HK-2 (cell line): ENCODE results near the gene GTF2H1.
"Not testable (repeated sequence)": the region's sequence is repeated elsewhere in the genome, so short reads cannot be mapped to it uniquely, and the experiment has no call there.

ENCODE experiments used
- DNase-seq: peaks from one replicate; pipeline ENCODE4 v3.0.0-alpha.2; 2018; ENCODE audit not compliant: unreplicated experiment

Gene GTF2H1

DNA sequence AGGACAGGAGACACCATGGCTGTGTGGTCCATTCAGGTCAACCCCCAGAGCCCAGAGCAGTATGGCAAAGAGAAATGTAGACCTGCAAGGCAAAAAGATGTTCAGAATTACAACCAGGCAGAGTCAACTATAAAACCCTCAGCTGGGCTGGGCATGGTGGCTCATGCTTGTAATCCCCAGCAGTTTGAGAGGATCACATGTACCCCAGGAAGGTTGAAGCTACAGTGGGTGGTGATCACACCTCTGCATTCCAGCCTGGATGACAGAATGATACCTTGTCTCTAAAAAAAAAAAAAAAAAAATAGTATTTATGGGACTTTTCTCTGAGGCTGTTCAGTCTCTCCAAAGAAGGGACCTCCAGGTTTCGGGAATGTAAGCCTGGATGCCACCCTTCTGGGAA, 53.6 kb downstream of the GTF2H1 start:
- no peak for DNase-seq

- no peak for DNase-seq
Observed at GRCh38 chr11:18379201-18379600, 56.8 kb downstream of the GTF2H1 start.

- DNase-seq, result peak; percentile 80
Observed at GRCh38 chr11:18383388-18384156, 61.2 kb downstream of the GTF2H1 start.

- DNase-seq, result peak; percentile 56
Observed at GRCh38 chr11:18384157-18384641, 61.8 kb downstream of the GTF2H1 start.

DNA sequence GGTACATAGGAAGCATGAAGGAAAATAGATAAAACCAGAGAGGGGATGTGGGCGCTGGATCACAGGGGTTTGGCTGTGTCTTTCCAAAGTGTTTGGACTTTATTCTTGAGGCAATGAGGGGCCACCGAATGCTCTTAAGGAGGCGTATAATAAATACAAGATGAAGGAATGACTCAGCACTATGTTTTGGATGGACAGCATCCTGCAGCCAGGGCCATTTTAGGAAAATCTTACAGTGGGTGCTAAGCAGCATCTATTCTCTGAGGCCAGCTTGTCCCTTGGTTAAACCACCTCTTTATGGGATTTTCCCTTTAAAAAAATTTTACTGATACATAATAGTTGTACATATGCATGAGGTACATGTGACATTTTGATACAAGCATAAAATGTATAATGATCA, 67.7 kb downstream of the GTF2H1 start:
- DNase-seq, result no peak

- DNase-seq, result no peak
Observed at GRCh38 chr11:18392434-18393321, 70.3 kb downstream of the GTF2H1 start.

GRCh38 chr11:18393581-18394274, 71.4 kb downstream of the GTF2H1 start:
- no peak for DNase-seq

GRCh38 chr11:18394275-18394927, 72.0 kb downstream of the GTF2H1 start, which contains the start of gene LDHA:
TSS of gene LDHA (plus strand) at chr11:18394563. CDS start at chr11:18396843, 2,280 bp downstream.
- peak; percentile 97 for DNase-seq

- no peak for DNase-seq
Observed at GRCh38 chr11:18394928-18395734, 72.8 kb downstream of the GTF2H1 start.

DNA sequence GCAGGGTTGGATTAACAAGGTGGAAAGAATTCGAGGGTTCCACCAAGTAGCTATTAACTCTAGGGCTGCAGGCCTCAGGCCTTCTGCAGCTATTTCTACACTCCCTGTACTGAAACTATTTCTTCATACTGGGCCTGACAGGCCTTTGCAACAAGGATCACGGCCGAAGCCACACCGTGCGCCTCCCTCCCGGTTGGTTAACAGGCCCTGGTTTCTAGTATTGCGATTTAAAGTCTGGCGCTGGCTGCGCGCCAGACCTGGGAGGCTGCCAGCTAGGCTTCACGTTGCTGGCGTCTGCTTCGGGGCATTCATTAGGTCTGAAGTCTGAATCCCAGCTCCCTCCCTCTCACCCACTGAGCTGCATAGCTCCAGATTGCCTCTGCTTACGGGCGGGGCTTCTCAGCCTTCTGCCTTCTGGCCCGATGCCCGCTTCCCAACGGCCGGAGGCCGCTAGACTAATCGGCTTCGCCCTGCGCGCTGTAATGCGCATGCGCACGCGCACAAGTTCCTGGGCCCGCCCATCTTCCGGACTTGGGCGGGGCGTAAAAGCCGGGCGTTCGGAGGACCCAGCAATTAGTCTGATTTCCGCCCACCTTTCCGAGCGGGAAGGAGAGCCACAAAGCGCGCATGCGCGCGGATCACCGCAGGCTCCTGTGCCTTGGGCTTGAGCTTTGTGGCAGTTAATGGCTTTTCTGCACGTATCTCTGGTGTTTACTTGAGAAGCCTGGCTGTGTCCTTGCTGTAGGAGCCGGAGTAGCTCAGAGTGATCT, 73.6 kb downstream of the GTF2H1 start:
- peak; percentile 91 for DNase-seq

GRCh38 chr11:18397921-18398320, 75.6 kb downstream of the GTF2H1 start:
- no peak for DNase-seq

DNA sequence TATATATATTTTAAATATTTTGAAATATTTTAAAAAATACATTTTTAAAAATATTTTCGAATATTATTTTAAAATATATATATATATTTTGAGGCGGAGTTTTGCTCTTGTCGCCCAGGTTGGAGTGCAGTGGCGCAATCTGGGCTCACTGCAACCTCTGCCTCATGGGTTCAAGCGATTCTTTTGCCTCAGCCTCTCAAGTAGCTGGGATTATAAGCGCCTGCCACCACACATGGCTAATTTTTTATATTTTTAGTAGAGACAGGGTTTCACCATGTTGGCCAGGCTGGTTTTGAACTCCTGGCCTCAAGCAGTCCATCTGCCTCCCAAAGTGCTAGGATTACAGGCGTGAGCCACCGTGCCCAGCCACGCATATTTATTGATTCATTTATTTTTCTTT, 78.7 kb downstream of the GTF2H1 start:
- not testable (repeated sequence) for DNase-seq

DNA sequence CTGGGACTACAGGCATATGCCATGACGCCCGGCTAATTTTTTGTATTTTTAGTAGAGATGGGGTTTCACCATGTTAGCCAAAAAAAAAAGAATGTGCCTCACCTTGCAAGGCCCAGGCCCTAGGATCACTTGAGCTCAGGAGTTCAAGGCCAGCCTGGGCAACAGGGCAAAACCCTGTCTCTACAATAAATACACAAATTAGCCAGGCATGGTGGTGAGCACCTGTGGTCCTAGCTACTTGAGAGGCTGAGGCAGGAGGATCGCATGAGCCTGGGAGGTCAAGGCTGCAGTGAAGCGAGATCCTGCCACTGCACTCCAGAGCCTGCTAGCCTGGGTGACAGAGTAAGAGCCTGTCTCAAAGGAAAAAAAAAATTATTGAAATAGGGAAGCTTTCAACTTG, 81.7 kb downstream of the GTF2H1 start:
- DNase-seq, result no peak

DNA sequence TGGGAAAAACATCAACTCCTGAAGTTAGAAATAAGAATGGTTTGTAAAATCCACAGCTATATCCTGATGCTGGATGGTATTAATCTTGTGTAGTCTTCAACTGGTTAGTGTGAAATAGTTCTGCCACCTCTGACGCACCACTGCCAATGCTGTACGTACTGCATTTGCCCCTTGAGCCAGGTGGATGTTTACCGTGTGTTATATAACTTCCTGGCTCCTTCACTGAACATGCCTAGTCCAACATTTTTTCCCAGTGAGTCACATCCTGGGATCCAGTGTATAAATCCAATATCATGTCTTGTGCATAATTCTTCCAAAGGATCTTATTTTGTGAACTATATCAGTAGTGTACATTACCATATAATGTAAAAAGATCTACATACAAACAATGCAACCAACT, 85.0 kb downstream of the GTF2H1 start:
- not testable (repeated sequence) for DNase-seq

DNA sequence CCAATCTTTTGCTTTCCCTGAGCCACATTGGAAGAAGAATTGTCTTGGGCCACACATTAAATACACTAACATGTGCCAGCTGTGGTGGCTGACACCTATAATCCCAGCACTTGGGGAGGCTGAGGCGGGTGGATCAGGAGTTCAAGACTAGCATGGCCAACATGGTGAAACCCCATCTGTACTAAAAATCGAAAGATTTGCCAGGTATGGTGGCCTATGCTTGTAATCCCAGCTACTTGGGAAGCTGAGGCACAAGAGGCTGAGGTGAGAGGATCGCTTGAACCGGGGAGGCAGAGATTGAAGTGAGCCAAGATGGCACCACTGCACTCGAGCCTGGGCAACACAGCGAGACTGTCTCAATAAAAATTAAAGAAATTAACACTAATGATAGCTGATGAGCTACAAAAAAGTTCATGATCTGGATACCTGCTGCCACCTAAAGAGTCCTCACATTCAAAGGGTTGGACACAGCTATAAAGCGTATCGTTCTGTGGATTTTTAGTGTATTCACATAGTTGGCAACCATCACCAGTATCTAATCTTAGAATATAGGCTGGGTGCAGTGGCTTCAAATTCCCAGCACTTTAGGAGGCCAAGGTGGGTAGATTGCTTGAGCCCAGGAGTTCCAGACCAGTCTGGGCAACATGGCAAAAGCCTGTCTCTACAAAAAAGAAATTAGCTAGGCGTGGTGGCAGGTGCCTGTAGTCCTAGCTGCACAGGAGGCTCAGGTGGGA, 86.4 kb downstream of the GTF2H1 start:
- peak; percentile 48 for DNase-seq

GRCh38 chr11:18416459-18416858, 94.1 kb downstream of the GTF2H1 start:
- no peak for DNase-seq
